ENCODE data around the gene CACNG3.
"Not testable (repeated sequence)": the region's sequence is repeated elsewhere in the genome, so short reads cannot be mapped to it uniquely, and the experiment has no call there.

CACNG3 gene

DNA sequence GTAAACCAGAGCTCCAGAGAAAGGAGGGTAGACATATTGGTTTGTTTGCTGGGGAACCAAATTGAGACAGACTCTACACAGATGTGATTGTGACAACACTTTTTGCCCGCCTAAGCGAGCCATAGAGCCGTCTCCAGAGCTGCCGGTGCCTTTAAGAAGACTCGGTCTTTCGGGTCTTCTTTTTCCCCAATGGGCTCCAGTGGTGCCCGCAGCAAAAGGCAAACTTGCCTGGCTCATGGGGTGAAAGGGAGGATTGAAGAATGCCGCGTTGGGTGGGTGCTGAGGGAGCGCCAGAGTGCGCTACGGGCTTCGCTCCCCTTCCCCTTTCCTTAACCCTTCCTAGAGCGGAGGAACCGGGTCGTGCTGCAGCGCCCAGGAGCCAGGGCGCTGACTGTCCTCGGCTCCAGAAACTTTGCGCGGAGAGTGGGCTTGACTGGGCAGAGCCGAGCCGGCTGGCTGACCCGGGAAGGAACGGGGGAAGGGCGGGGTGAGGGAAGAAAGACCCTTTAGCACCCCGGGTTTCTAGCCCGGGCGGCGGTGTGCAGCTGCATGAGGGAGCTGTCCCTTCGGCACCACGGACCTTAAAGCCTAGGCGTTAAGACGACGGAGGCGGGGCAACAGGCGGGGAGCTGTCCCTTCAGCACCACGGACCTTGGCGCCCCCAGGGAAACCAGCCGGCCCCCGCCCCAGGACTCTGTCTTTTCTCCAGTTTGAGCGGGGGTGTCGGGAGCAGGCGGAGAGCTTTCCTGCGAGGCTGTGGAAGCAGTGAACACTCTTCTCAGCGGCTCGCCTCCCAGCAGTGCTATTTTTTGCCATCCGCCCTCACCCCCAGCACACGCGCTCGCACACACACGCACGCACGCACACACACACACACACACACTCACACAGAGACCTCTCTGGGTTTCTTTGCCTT, at the start of gene CACNG3:
Gene CACNG3 (plus strand): TSS at position 880 of the 916 bp plus-strand sequence. CDS start 420 bp downstream, outside the sequence.
- peak; percentile 18 for DNase-seq

DNA sequence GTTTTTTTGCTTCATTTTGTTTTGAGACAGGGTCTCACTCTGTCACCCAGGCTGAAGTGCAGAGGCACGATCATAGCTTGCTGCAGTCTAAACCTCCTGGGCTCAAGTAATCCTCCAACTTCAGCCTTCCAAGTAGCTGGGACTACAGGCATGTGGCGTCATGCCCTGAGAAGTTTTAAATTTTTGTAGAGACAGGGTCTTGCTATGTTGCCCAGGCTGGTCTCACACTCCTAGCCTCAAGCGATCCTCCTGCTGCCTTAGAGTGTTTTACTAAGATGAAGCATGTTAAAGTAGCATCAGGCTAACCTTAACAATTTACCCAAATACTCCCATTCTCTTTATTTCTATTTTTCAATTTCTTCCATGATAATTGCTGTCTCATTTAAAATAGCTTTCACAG, 49.2 kb upstream of the CACNG3 start:
- DNase-seq = no peak

DNA sequence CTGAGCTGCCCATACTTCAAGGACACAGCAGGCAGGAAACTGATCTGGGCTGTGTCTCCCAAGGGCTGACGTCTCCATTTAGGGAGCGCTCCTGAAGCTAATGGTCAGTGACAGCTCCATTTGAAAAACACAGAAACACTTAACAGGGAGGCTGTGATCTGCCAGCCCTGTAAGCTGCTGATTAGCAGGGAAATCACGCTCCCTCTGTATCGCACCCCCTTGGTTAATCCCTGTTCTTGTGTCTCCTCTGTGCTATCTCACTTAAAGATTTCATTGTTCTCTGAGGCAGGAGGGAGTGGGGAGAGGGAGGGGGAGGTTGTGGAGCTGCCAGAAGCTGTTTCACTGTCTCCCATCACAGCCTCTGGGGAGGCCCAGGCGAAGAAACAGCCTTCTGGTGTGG, 47.4 kb upstream of the CACNG3 start:
- DNase-seq = no peak

DNA sequence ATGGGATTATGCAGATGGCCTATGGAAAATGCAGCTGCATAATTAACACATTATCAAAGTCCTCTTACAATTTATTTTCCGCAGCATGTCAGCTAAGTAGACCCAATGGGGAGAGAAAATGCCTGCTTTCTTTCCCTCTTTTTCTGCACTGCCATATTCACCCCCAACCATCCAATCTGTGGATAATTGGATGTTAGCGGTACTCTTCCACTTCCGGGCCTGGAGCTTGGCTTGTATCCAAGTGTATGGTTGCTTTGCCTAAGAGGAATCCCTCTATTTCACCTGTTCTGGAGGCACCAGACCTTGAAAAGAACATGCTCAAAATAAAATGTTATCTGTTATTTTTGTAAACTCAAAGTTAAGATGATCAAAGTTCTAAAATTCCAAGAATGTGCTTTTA, 41.1 kb upstream of the CACNG3 start:
- no peak for DNase-seq

DNA sequence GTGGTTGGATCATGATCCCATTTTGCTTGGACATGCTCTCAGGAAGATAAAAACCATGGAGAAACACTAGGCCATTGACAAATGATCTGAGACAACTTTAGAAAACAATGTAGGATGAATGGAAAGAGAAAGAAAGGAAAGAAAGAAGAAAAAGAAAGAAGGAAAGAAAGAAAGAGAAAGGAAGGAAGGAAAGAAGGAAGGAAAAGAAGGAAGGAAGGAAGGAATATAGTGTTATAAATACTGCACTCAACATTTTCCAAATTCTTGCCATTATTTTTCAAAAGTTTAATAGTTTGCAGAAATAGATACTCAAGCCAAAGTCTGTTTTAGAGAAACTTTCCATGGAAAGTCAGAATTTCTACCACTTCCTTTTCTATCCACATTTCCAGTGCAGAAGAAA, 39.2 kb upstream of the CACNG3 start:
- DNase-seq = no peak

DNA sequence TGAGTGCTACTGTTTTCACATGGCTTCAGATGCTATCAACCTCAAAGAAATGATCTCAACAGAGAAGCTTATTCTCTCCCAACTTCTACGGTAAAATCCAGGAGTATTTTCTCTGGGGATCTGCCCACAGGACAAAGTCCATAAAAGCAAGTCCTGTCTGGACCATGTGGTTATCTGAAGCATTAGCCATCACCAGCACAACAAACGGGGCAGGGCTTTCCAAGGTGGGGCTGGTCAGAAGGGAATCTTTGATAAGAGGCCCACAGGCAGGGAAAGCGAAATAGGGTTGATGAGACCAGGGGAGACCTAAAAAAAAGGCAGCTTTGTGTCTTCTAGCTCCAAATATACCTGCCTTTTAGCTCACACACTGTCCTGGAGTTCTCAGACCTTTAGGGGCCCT, 38.7 kb upstream of the CACNG3 start:
- no peak for DNase-seq

DNA sequence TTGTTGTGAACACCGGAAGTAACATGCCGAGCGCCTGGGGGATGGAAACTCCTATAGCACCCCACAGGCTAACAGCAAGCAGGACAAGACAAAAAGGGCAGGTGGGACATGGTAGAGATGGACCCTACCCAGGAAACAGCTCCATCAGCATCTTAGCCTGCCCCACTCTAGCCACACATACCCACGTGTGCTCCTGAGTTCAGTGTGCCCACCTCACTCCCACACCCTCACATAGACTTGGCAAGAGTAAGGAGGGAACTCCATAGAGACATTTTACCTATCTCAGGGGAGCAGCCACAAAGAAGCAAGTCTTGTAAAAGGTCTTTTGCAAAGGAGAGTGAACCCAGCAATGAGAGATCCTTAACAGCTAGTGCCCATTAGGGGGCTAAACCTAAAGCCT, 37.8 kb upstream of the CACNG3 start:
- DNase-seq = no peak

DNA sequence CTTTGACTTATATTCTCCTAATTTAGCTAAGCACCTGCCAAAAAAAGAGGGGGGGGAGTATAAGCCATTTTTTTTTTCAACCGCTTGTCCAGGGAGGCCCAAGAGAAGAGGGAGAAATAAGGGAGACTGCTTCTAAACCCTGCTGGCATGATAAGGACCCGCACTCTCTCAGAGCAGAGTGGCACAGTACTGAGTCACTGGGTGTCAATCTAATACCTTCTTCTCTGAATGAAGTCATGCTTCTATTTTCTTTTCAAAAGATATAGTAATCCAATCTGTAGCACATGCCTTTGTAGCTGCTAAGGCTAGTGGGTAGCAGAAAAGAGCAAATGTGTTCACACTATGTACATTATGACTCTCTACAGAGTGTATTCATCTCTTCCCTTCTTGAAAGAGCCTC, 34.9 kb upstream of the CACNG3 start:
- no peak for DNase-seq

DNA sequence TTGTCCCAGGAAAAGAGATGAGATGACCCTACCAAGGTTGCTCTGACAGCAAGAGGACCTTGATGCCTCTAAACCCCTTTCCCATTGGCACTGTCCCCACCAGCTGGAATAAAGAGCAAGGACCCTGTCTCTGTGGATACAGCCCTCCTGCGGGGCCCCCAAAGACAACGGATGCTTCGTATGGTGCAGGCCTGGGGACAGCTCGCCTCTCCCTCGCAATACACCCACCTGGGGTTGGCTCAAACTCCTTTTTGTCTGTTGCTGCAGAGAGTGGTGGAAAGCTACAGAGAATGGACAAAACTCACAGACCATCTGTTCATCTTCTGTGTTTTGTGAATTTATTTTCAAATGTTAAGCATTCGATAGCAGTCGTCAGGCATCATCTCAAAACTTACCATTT, 27.6 kb upstream of the CACNG3 start:
- no peak for DNase-seq

DNA sequence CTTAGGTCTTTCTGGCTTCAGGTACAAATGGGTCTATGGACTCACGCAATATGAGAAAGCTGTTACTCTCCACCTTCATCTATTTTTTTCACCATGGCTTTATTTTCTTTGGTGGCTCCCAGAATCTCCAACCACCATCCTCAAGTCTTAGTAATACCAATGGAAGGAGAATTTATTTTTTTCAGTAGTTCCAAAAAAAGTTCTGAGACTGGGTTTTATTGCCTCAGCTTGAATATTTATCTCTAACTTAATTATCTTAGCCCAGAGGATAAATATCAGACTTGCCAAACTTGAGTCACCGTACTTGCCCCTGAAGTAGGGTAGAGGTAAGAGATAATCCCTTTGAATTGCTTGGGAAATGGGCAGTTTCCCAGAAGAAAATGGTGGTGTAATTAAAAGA, 23.2 kb upstream of the CACNG3 start:
- no peak for DNase-seq

DNA sequence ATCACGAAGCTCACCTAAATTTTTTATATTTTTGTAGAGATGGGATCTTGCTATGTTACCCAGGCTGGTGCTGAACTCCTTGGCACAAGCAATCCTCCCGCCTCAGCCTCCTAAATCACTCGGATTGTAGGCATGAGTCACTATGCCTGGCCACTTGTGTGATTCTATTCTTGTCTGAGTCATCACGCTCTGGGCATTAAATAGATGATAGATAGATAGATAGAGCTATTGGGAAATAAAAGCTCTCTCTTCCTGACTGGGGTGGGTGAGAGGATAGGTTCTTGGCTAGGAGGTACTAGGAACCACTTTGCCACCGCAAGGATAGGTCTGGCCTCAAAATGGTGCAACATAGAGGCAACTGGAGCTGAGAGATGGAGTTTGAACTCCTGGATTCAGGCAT, 21.4 kb upstream of the CACNG3 start:
- no peak for DNase-seq

DNA sequence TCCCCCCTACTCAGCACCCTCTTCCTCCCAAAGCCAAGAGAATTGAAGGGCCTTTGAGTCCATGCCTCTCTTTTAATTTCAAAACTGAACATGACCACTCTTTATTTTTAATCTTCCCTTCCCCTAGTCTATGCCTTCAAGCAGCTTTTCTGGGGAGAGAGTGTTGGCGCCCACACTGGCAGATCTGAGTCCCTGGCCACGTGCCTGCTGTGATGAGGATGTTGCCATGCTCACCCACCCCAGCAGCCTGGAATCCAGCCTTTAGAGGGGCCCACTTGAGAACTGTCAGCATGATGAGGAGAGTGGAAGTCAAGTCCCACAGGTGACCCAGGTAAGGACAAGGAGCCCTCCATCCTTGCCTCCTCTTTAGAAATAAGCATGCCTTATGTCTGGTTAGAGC, 20.3 kb upstream of the CACNG3 start:
- DNase-seq = no peak

DNA sequence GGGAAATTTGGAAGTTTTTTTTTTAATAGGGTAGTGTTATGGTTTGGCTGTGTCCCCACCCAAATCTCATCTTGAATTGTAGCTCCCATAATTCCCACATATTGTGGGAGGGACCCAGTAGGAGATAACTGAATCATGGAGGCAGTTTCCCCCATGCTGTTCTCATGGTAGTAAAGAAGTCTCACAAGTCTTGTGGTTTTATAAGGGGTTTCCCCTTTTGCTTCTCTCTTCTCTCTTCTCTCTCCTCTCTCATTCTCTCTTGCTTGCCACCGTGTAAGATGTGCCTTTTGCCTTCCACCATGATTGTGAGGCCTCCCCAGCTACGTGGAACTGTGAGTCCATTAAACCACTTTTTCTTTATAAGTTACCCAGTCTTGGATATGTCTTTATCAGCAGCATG, 17.3 kb upstream of the CACNG3 start:
- DNase-seq = not testable (repeated sequence)

DNA sequence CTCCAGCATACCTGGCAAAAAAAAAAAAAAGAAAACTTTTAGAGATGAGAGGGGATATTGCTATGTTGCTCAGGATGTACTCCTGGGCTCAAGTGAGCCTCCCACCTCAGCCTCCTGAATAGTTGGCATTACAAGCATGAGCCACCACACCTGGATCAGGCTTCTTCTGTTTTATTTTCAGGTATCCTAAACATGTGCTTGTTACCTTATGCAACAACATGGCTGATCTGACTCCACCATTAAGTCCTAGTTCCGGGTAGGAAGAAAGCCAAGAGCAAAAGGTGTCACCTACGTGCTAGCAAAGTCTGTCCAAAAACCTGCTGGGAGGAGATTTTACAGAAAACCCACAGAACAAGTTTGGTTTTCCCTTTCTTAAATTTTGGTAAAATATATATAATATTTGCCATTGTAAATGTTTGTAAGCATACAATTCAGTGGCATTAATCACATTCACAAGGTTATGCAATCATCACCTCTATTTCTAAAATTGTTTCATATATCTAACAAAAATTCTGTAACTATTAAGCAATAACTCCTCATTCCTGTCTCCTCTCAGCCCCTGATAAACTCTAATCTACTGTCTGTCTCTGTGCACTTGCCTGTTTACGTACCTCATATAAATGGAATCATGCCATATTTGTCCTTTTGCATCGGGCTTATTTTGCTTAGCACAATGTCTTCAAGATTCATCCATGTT, 9.1 kb upstream of the CACNG3 start:
- no peak for DNase-seq

DNA sequence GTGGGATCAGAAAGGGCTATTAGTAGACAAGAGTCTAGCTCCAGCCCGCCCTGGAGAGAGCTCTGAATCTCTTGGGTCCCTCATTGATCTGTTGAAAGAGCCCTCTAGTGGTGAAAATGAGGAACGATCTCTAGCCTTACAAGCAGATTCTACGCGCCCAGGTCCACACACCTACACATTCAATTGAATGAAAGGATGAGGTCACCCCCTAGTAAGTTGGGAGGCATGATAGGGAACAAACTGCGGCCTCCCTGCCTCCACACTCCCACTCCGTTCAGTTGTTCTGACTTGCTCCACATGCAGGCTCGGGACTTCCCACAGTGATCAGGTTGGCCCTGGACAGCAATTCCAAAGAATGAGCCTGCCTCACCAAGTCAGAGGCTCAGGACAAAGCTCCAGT, 2.9 kb upstream of the CACNG3 start:
- DNase-seq = peak; percentile 4

DNA sequence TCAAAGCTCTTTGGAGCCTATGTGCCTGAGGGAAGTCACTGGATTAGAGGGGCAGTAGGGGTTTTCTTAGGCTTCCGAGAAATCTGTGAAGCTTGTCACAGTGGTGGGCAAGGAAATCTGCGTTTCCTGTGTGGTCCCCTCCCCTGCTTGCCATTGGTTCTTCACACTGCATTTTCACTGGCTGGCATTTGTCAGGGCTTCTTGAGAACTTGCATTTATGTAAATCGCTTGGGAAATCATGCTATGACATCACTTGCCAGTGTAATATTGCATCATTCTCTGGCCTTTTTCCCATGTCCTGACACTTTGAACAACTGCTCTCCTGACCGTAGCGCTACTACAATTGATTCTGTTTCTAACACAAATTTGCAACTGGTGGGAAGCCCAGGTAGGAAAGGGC, 1.8 kb downstream of the CACNG3 start:
- DNase-seq = no peak

DNA sequence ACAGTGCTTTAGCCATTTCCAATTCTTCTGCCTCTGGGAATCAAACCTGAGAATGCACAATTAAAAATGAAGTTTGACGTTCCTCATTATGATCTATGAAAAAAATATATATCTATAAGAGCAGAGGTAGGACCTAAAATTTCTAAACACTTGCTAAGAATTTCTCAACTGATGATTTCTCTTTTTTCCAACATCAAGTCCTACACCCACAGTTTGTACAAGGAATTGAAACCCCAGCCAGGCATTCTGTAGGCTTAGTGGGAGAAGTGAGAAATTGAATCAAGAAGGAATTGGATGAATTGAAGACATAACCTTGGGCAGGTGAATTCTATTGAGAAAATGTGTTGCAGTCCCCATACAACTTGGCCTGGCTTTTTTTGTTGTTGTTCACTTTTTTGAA, 2.7 kb downstream of the CACNG3 start:
- no peak for DNase-seq

DNA sequence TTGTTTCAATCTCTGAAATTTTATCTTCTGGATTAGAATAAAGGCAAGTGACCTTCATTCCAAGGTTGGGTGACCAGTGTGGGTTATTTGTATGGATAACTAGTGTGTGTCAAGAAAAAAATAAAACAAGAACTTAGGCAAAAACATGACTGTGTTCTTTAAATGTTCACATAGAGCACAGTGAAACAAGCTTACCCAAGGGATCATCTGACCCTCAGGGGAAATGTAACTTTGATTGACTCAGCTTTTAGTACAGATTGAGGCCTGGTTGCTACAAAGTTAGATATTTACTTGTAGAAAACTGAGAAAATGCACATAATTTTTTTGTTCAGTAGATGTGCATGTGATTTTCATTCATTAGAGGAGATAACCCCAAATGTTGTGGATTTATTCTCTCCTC, 6.7 kb downstream of the CACNG3 start:
- no peak for DNase-seq

DNA sequence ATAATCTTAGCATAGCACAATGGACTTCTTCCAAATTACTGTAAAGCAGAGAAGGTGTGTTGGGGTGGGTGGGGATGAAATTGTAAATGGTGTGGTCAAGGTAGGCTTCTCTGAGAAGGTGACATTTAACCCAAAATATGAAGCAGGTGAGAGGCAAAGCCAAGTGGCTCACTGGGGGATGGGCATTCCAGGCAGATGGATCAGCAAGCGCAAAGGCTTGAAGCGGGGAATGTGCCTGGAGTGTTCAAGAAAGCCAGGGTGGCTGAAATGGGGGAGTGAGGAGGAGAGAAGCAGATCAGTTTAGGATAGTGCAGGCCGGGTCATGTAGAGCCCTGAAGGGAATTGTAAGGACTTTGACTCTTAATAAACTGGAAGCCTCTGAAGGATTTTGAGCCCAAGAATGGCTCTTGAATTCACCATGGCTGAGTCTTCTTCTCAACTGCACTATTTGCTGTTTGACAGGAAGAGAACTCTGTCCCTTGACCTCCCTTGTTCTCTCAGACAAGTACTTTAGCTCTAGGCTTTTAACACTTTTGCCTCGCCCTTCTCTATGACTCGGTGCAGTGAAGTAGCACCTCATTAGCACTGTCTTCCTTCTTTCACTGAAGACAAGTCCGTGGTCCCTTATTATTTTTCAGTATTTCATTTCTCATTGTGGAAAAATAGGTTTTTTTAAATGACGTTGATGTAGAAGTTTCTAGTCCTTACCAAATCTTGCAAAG, 14.7 kb downstream of the CACNG3 start:
- DNase-seq = no peak

DNA sequence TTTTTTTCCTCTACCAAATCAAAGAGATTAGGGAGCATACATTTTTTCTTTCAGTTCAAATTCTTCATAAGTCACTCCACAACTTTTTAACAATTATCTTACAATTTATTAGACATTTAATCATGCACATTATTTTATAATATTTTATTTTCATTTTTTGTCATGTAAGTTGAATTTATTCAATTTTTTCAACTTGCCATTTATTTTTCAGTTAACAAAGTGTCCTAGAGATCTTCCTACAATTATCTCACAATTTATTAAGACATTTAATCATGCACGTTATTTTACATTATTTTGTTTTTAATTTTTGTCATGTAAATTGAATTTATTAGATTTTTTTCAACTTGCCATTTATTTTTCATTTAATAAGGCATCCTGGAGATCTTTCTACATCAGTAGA, 16.2 kb downstream of the CACNG3 start:
- DNase-seq = no peak

DNA sequence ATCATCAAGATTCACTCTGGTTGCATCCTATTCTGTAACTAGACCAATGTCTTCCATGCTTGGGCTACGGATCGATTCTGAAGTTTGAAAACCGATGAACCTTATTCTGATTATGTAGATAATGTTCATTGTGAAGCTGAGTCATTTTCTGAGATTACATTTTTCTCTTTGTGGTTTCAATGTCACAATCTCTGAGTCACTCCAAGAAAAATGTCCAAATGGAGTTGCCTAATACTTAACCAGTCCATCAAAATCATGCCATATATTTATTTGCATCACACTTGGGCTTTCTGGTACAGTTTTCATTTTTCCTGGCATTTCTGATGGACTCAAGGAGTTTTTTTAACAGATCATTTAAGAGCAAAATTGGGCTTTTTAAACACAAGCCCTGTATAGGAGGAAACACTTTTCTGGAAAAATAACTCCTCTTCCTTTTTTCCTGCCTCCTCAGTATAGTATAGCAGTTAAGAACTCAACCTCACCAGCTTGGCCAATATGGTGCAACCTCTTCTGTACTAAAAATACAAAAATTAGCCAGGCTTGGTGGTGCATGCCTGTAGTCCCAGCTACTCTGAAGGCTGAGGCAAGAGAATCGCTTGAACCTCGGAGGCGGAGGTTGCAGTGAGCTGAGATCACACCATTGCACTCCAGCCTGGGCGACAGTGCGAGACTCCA, 17.5 kb downstream of the CACNG3 start:
- no peak for DNase-seq

DNA sequence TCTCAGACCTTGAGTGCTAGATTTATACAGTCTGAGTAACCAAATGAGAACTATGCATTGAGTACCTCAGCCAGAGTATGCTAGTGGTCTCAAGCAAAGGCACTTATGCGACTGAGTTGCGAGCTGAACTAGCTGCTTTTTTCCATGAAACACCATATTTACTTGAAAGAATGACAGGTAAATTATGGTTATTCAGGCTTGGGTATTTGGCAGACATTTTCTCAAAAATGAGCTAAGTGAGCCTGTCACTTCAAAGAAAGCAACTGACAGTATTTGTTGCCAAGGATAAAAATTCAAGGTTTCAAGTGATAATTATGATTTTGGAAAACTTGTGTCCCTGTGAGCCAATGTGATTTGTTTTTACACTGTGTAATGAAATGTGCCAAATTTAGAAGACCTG, 19.3 kb downstream of the CACNG3 start:
- no peak for DNase-seq

DNA sequence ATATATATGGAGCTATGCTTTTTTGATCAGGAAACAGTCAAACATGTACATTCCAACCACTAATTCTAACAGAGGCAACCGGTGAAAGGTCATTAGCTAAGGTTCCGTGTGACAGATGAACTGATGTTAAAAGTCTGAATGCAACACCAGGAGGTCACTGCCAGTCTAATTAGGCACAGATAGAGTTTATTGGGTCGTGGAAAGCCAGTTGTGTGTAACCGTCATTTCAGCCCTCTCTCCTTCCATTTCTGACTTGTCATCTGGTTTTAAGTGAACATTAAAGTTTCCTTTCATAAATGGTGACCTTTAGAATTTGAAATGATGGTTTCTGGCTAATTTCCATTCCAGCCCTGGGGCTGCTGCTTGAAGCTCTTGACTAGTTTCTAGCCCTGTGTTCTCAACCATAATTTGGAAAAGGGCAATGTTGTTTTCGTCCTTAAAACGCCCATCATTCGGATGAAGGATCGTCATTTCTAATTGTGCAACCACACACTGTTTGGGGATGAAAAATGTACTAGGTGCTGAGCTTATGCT, 23.9 kb downstream of the CACNG3 start:
- no peak for DNase-seq
